Omental fat pad (tissue), 4 donors: ENCODE measurements around the gene SCN2B. TPM values are rescaled to one million over a fixed set of nuclear protein-coding genes. Genes with fewer than 3 reads are reported as not detected.

ENCODE experiments used
- ATAC-seq: fragments of 150-250 bp; one replicate; pipeline ENCODE4 v1.9.1; 2016; ENCODE audit warnings: mild to moderate bottlenecking, moderate library complexity; ENCODE audit not compliant: low FRiP score
- DNase-seq: peaks from one replicate; pipeline ENCODE4 v3.0.0-alpha.2; 2019; ENCODE audit warnings: low spot score
- CTCF ChIP-seq, 3 donors: fragments of 450-650 bp; IDR thresholded peaks; one replicate each; pipeline ENCODE4 v1.5.1; 2016 to 2017; ENCODE audit warnings: antibody characterized with exemption in 3 of 3, mild to moderate bottlenecking in 3 of 3, moderate library complexity in 2 of 3
- total RNA-seq, 4 donors: library from RNA; depleted of rRNA; stranded (reverse); fragments of >200 nt; gene quantifications; one replicate each; pipeline ENCODE4 v1.1.0, GENCODE V29; 2016

Gene SCN2B
- total RNA-seq, 4 donors from 2014 or later: 0.28 to 0.47 TPM; not detected in 2

- no peak for TF ChIP-seq CTCF (IDR thresholded peaks at IDR 0.05)
- no peak for ATAC-seq
Observed at GRCh38 chr11:118168751-118169150, 7.7 kb downstream of the SCN2B start.

DNA sequence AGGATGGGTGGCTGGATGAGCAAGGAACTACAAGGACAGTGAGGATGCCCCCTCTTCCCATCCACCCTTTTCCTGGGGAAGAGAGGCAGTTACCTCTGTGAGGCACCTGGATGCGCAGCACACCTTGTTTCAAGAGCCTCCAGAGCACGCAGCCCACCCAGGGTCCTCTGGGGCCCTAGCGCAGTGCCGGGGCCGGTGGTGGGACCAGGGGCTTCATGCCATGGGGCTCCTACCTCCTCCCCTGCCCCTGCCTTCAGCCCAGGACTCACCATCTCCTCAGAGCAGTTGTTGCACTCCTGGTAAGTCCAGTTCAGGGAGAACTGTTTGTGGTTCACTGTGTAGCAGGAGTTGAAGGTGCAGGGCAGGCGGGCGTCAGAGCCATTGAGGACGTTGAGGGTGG lies 8.1 kb downstream of the SCN2B start:
- ATAC-seq: no peak
- no peak for DNase-seq
- no peak for TF ChIP-seq CTCF (IDR thresholded peaks at IDR 0.05)

More at GRCh38 chr11:118168751-118169150, 7.7 kb downstream of the SCN2B start:
- no peak for DNase-seq

DNA sequence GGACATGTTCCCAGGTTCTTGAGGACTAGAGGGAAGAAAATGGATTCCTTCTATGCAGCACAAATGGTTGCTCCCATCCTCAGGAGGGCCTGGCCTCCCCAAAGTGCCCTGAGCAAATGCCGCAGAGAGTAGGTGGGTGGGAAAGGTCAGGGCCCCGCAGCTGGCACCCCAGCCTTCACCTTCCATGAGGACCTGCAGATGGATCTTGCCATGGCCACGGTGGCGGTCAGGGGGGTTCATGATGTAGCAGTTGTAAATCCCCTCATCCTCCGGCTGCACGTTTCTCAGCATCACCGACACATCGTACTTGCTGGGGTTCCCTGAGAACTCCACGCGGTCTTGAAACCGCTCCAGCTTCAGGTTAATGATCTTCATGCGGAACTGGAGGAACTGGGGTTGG lies 8.5 kb downstream of the SCN2B start:
- DNase-seq (no peak), ATAC-seq (no peak)
- no peak for TF ChIP-seq CTCF (IDR thresholded peaks at IDR 0.05)

DNA sequence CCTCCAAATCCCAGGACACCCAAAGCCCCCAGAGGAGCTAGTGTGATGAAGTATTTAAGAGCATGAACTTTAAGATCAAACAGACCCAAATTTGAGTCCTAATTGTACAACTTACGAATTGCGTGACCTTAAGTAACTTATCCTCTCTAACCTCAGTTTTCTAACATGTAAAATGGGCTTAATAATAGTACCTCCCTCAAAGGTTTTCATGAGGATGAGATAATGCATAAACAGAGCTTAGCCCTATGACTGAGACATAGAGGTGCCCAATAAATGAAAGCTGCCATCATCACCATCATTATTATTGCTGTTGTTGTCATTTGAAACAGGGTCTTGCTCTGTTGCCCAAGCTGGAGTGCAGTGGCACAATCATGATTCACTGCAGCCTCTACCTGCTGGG lies 9.2 kb downstream of the SCN2B start:
- no peak for TF ChIP-seq CTCF (IDR thresholded peaks at IDR 0.05)
- ATAC-seq (no peak), DNase-seq (no peak)

DNA sequence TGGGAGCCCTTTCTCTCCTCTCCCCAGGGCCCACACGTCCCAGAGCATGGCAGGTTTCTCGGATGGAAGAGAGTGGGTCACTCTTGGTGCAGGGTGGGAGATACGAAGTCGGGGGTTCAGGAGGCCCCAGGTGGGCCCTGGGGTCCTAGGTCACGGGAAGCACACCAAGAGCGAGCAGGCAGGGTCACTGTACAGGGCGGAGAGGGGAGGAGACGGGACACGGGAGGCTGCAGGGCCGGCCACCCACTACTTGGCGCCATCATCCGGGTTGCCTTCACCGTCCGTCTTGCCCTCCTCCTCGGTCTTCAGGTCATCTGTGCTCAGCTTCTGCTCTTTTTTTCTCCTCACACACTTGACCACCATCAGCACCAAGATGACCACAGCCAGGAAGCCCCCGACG lies 9.8 kb downstream of the SCN2B start:
- DNase-seq (no peak), ATAC-seq (no peak)
- TF ChIP-seq CTCF (IDR thresholded peaks at IDR 0.05): no peak

GRCh38 chr11:118164885-118165284 lies 11.6 kb downstream of the SCN2B start:
- TF ChIP-seq CTCF (IDR thresholded peaks at IDR 0.05): no peak
- DNase-seq (no peak), ATAC-seq (no peak)

GRCh38 chr11:118163494-118163893 lies 12.9 kb downstream of the SCN2B start:
- no peak for TF ChIP-seq CTCF (IDR thresholded peaks at IDR 0.05)
- no peak for DNase-seq
- ATAC-seq: no peak
